GM12892 (cell line): ENCODE results near the gene KCNJ4.
A peak's percentile ranks its signal among the peaks of the same experiment; 100 is the strongest.

Source experiments
- POLR2A ChIP-seq: IDR thresholded peaks from 2 replicates; pipeline ENCODE4 v1.6.1; 2011; ENCODE audit warnings: low read depth, low read length, control low read depth
- POLR2AphosphoS5 ChIP-seq: IDR thresholded peaks from 2 replicates; pipeline ENCODE4 v1.6.1; 2011; ENCODE audit warnings: low read depth, low read length, control low read depth

- TF ChIP-seq POLR2AphosphoS5 (no peak), POLR2A (peak; percentile 50)
Measured at GRCh38 chr22:38484244-38484643, 29.2 kb upstream of the KCNJ4 start.
